Psoas muscle (tissue), 8 donors: ENCODE data around the gene REV3L. TPM values are rescaled to one million over a fixed set of nuclear protein-coding genes. Genes with fewer than 3 reads are reported as not detected.

ENCODE experiments used
- ATAC-seq, 4 donors: fragments of 200-7000 bp; cut with Tn5 transposase; one replicate each; pipeline ENCODE4 v1.9.1; 2020; ENCODE audit warnings: moderate library complexity in 3 of 4, mild to moderate bottlenecking in 2 of 4
- DNase-seq, 2 donors: peaks; one replicate each; pipeline ENCODE4 v3.0.0-alpha.2; 2020
- H3K27ac ChIP-seq: fragments of 200-600 bp; one replicate; pipeline ENCODE4 v1.8.0; 2022
- H3K27me3 ChIP-seq, 3 donors: fragments of 200-600 bp in 1 of 3; one replicate each; pipeline versions ENCODE4 v1.6.1 to v1.8.0; 2013 to 2022; ENCODE audit warnings: low read length in 2 of 3, mild to moderate bottlenecking in 2 of 3, moderate library complexity in 1 of 3; ENCODE audit not compliant: insufficient read depth in 3 of 3
- H3K36me3 ChIP-seq, 2 donors: fragments of 200-600 bp in 1 of 2; one replicate each; pipeline versions ENCODE4 v1.6.1 to v1.8.0; 2013 to 2022; ENCODE audit warnings: low read depth in 1 of 2, mild to moderate bottlenecking in 1 of 2, moderate library complexity in 1 of 2; ENCODE audit not compliant: insufficient read depth in 1 of 2
- H3K4me1 ChIP-seq: fragments of 200-600 bp; one replicate; pipeline ENCODE4 v1.8.0; 2022
- H3K4me3 ChIP-seq: fragments of 200-600 bp; one replicate; pipeline ENCODE4 v1.8.0; 2022; ENCODE audit warnings: mild to moderate bottlenecking
- H3K9me3 ChIP-seq: fragments of 200-600 bp; one replicate; pipeline ENCODE4 v1.8.0; 2022
- WGBS, 3 donors: extraction: QIAGEN DNeasy Blood & Tissue Kit; methylation state at CpG; one replicate each; pipeline versions ENCODE4 v1.1.6 to v1.1.7; 2013; 5-methylcytosine and 5-hydroxymethylcytosine counted together
- intact Hi-C, 2 donors: fragments of 100-400 bp; cut with DNase I; formaldehyde crosslinking; loops; one replicate each; pipeline versions ENCODE4 v1.11.0 to v1.14.2; 2022
- polyA plus RNA-seq, 3 donors: library from polyadenylated mRNA; stranded (reverse); fragments of 200-250 nt; gene quantifications; one replicate each; pipeline ENCODE4 v1.2.3, GENCODE V29; 2013
- total RNA-seq, 4 donors: library from RNA; stranded (reverse); fragmentation: NEBNext Ultra II Directional in 2 of 4; extraction: Animal tissue kit (Norgen Biotek cat#: 25700) in 2 of 4; gene quantifications; one replicate each; pipeline versions ENCODE4 v1.2.1 to v1.2.4, GENCODE V29; 2021 to 2023
- TF ChIP-seq, protein P1 (sequence below): fragments of 200-600 bp; IDR thresholded peaks from one replicate; pipeline ENCODE4 v1.8.0; 2022; ENCODE audit warnings: antibody characterized with exemption
- donor health status: healthy with polysubstance abuse.
- donor health status: DM: no; HTN: no; CAD: no; lungs with moderate emphysema.
- donor health status: Bipolar disorder and iron deficiency.
- donor health status: healthy.
- donor health status: DM: yes; HTN: yes; CAD: no.
- donor health status: DM: no; HTN: no; CAD: no.
- donor health status: DM: no; HTN: no; CAD: no.
- donor health status: DM: yes; HTN: yes; CAD: no.

REV3L gene
- total and polyA plus RNA-seq, 7 donors, result 9.0 to 36.3 (median 18.8) TPM

DNA sequence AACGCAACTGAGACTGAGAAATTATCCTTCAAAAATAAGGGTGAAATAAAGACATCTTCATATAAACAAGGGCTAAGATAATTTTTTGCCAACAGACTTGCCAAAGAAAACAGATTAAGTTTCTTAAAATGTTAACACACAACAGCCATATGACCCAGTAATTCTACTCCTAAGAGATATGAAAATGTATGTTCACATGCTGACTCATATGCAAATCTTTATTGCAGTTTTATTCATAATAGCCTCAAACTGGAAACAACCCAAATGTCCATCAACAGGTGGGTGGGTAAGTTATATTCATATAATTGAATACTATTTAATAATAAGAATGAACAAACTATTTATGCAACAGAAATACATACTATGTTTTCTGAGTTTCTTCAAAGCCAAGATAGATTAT is 140.1 kb downstream of the REV3L start:
- no peaks in the 10 kb centered on the region for H3K4me1 ChIP-seq
- H3K4me3 ChIP-seq, result no peak overlapping the region
- no peaks in the 10 kb centered on the region for H3K27me3 ChIP-seq
- ATAC-seq, result no peak
- H3K27ac ChIP-seq, result no peak overlapping the region
- TF ChIP-seq, protein P1, sequence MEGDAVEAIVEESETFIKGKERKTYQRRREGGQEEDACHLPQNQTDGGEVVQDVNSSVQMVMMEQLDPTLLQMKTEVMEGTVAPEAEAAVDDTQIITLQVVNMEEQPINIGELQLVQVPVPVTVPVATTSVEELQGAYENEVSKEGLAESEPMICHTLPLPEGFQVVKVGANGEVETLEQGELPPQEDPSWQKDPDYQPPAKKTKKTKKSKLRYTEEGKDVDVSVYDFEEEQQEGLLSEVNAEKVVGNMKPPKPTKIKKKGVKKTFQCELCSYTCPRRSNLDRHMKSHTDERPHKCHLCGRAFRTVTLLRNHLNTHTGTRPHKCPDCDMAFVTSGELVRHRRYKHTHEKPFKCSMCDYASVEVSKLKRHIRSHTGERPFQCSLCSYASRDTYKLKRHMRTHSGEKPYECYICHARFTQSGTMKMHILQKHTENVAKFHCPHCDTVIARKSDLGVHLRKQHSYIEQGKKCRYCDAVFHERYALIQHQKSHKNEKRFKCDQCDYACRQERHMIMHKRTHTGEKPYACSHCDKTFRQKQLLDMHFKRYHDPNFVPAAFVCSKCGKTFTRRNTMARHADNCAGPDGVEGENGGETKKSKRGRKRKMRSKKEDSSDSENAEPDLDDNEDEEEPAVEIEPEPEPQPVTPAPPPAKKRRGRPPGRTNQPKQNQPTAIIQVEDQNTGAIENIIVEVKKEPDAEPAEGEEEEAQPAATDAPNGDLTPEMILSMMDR, result no peak
- DNase-seq, result no peak
- no peaks in the 10 kb centered on the region for H3K9me3 ChIP-seq
- intact Hi-C loops, result no loop called here
- peaks cover 0 to 91% of the 10 kb centered on the region in 2 donors for H3K36me3 ChIP-seq
- WGBS, 3 donors, result 87 to 100% (median 95%) methylated on average over 1 of the region's 1 CpG

DNA sequence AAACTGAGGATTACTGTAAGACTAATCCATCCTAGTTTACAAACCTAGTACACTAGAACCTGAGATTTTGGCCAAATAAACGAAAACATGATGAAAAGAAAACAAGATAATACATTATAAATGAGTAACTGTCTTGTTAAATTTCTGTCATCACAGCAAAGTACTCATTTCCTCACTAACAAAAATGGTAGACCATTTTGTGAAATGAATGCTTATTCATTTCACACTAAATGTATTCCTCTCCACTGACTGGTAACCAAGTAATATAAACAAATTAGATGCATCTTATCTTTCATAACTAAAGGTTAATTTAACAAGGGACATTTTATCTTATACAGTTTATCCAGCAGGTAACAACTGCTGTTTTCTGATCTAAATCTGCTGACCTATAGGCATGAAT is 143.7 kb downstream of the REV3L start:
- Histone ChIP-seq H3K9me3 (no peaks in the 10 kb centered on the region), H3K4me1 (no peaks in the 10 kb centered on the region), H3K36me3 (peaks cover 2 to 81% of the 10 kb centered on the region in 2 donors), H3K27me3 (no peaks in the 10 kb centered on the region), H3K4me3 (no peak overlapping the region), H3K27ac (no peak overlapping the region)
- intact Hi-C loops, result no loop called here
- ATAC-seq (no peak), DNase-seq (no peak)
- WGBS, 3 donors, result 79 to 98% (median 96%) methylated on average over 1 of the region's 1 CpG
- TF ChIP-seq, protein P1, result no peak

DNA sequence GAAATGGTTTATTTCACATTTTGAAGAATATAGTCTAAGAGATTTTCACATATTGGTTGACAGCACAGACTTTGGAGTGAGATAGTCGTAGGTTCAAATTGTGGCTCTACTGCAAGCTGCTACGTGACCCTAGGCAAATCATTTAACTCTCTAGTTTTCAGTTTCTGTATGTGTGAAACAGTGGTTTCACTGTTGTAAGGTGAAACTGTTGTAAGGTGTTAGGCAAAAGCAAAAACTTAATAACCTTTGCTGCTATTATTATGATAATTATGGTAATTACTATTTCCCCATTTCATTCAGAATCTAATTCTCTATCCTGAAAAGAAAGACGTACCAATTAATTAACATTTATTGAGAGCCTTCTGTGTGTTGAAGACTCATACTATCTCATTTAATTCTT is 144.2 kb downstream of the REV3L start:
- H3K27ac ChIP-seq, result no peak overlapping the region
- DNase-seq (no peak), ATAC-seq (no peak)
- TF ChIP-seq, protein P1, result no peak
- intact Hi-C loops, result no loop called here
- H3K4me1 ChIP-seq, result no peaks in the 10 kb centered on the region
- H3K9me3 ChIP-seq, result no peaks in the 10 kb centered on the region
- 89 to 90% (median 90%) methylated on average over 3 of the region's 3 CpGs for WGBS, 3 donors
- H3K27me3 ChIP-seq, result no peaks in the 10 kb centered on the region
- H3K36me3 ChIP-seq, result peaks cover 2 to 79% of the 10 kb centered on the region in 2 donors
- H3K4me3 ChIP-seq, result no peak overlapping the region

DNA sequence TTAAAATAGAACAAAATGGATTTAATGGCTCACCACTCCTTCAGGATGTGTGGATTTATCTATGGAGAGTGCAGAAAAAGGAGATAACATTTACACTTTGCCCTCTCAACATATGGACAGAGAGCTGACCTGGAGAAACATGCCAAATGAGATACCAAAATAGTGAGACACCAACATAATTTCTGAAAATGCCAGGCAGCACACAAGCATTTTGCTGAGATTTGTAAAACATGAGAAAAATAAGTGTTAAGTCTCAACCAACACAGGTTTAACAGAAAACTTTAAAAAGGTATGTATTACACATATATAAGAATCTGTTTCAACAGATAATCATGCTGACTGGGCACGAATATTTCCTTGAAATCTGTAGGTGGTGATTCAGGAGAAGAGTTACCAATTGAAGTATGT is 145.2 kb downstream of the REV3L start:
- TF ChIP-seq, protein P1, result no peak
- no peaks in the 10 kb centered on the region for H3K9me3 ChIP-seq
- no peaks in the 10 kb centered on the region for H3K27me3 ChIP-seq
- no peak overlapping the region for H3K27ac ChIP-seq
- DNase-seq (no peak), ATAC-seq (no peak)
- H3K4me3 ChIP-seq, result no peak overlapping the region
- intact Hi-C loops, result no loop called here
- peaks cover 2 to 79% of the 10 kb centered on the region in 2 donors for H3K36me3 ChIP-seq
- WGBS, 3 donors, result 94 to 99% (median 97%) methylated on average over 1 of the region's 1 CpG
- no peaks in the 10 kb centered on the region for H3K4me1 ChIP-seq

DNA sequence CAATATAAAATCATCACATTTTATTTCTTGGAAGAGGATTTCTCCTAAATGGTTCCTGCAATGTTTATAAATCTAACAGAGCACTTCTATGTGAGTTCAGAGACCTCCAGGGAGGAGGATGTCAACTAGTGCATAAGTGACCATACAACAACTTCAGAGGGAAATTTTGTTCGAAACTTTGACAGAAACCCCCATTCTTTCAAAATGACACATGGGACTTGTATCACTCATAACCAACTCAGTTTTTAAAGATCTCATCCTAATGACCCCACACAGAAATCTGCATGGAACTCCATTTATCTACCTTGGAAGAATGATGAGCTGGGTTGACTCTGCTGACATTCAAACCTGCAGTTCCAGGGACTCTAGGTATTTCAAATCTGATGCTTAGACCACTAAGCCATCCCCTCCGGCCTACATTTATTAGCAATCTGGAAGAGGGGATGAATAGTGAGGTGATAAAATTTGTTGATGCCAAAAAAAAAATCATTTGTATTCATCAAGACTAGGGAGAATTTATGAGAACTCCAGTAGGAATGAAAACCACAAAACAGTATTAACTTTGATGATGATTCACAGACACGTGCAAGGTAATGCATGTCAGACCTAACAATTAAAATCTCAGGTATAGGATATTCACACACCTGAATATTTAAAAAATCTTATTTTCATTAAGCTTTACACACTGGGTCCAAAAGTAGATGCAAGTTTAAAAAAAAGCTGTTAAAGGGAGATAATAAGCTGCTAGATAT is 153.0 kb downstream of the REV3L start:
- H3K4me3 ChIP-seq, result no peak overlapping the region
- TF ChIP-seq, protein P1, result no peak
- ATAC-seq (no peak), DNase-seq (no peak)
- H3K9me3 ChIP-seq, result no peaks in the 10 kb centered on the region
- H3K36me3 ChIP-seq, result peaks cover 0 to 97% of the 10 kb centered on the region in 2 donors
- H3K27me3 ChIP-seq, result no peaks in the 10 kb centered on the region
- intact Hi-C loops, result no loop called here
- 95 to 98% (median 97%) methylated on average over 3 of the region's 3 CpGs for WGBS, 3 donors
- H3K27ac ChIP-seq, result no peak overlapping the region
- H3K4me1 ChIP-seq, result no peaks in the 10 kb centered on the region
